Ecto neural progenitor cell (in vitro differentiated cells): Measurements from ENCODE around the gene SCN2A.
"Not testable (repeated sequence)": the region's sequence is repeated elsewhere in the genome, so short reads cannot be mapped to it uniquely, and the experiment has no call there.

ENCODE experiments used
- DNase-seq: peaks from one replicate; pipeline ENCODE4 v3.0.0-alpha.2; 2018; ENCODE audit warnings: low spot score

Gene SCN2A

DNA sequence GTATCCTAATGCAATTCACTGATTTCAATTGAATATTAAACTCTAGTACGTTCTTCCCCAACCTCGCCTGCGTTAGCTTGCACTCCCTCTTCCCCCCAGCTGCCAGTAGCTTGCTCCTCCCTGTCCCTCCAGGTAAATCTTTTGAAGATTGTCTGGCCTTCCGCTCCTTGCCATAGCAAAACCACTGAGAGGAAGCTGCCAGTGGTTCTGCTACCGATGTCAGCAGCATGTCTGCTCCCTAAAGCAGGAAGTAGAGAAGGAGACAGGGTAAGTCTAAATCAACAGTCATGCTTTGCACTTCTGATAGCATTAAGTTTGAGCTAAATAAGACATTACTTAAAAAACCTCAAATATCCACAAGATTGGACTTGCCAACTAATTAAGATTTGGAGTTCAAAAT lies 89.1 kb downstream of the SCN2A start:
- no peak for DNase-seq

DNA sequence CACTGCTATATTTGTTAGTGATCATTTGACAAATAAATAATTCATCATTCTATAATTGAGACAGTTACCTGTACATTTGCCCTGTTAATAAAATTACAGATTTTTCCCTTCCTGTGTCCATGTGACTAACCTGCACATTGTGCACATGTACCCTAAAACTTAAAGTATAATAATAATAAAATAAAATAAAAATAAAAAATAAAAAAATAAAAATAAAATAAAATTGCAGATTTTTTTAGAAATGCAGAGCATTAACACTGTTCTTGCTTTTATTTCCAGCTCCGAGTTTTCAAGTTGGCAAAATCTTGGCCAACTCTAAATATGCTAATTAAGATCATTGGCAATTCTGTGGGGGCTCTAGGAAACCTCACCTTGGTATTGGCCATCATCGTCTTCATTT lies 105.1 kb downstream of the SCN2A start:
- DNase-seq, result not testable (repeated sequence)

DNA sequence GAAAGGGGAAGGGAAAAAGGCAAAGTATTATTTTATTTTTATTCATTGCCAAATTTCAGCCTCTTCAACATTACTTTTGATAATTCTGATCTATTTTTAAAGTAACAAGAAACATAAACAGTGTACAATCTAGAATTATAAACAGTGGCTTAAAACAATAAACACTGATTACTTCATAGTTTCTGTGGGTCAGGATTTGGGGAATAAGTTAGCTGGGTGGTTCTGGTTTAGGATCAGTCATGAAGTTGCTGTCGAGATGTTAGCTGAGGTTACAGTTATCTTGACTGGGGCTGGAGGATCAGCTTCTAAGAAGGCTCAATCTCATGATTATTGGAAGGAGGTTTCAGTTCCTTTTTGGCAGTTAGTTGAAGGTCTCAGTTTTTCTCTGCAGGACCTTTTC lies 109.2 kb downstream of the SCN2A start:
- DNase-seq, result no peak

DNA sequence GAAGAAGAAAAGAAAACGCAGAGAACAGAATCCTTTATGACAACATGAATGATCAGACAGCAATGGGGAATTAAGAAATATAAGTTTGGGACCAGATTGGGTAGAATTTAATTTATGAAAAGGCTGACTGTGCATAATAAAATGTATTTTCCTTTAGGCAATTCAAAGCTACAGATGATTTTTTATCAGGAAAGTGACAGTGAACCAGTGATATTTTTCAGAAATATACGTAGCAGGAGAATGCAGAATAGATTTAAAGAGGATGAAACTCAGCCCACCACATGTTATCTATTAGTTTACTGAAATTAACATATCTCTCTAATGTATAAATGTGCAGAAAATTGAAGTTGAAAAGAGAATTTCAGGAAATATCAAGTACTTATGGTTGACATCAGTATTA lies 110.0 kb downstream of the SCN2A start:
- DNase-seq, result no peak

DNA sequence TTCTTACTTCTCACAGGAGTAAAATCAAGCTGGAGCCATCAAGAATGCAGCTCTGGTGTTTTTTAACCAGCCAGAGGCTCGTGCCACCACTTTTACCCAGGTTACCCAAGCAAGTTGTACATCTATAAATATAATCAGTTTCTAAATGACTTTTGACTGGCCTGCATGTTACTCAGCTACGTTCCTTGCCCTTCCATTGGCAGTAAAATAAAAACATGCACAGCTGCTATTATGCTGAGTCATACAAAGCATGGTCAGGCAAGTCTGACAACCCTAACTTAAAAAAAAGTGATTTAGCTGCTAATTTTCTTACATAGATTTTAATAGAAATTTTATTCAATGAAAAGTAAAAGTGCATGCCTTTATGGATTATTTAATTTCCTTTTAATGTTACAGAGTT lies 118.5 kb downstream of the SCN2A start:
- no peak for DNase-seq

DNA sequence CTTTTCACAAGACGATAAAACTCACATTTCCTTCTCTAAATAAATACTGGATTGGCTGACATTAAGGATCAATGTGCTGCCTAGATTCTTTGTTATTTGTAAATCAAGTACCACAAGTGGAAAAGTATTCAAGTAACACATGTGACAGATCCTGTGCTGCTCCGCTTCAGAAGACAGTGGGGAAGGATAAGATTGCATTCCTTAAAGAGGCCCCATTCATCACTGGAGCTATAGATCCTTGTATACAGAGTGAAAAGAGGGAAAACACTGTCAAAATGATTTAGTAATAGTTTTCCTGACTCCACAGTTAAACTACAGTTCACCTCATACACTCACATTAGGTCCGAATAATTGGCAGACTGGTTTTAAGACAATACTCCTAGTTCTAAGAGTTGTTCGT lies 122.3 kb downstream of the SCN2A start:
- no peak for DNase-seq

DNA sequence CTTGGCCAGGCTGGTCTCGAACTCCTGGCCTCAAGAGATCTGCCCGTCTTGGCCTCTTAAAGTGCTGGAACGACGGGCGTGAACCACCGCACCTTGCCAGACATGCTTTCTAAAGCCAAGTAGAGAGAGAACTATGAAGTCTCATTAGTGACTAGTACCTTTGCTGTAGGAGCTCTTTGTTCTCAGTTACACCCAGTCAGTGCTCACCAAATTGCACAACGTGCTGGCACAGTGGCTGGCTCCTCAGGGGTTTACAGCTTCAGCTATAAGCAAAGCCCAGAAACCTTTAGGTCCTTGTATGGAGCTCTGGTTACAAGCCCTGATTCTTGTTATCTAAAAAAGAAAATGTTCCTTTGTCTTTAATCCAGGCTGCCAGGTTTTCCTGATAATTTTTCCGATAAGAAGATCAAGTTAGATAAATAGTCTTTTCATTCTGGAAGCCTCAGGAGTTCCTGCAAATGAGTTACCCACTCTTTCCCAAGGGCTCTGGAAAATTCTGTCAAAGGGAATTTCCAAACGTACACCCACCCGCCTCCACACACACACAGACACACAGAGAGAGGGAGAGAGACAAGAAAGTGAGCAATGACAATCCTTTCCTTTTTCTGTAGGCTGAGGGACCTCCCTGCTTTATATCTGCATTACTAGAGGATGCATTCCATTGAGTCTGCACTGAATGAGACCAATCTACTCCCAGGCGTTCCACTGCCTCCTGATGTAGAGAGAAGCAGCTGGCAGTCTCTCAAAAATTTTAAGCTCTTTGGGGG lies 130.1 kb downstream of the SCN2A start:
- no peak for DNase-seq

DNA sequence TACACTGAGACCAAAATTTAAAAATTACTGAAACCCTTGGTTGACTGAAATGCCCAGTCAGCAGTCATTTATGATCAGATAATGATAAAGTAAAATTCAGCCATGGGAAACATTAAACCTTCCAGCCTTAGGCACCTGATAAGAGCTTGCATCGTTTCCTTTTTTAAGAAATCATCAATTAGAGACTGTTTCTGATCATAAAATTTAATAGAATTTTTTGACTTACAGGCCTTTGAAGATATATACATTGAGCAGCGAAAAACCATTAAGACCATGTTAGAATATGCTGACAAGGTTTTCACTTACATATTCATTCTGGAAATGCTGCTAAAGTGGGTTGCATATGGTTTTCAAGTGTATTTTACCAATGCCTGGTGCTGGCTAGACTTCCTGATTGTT lies 130.7 kb downstream of the SCN2A start:
- no peak for DNase-seq

DNA sequence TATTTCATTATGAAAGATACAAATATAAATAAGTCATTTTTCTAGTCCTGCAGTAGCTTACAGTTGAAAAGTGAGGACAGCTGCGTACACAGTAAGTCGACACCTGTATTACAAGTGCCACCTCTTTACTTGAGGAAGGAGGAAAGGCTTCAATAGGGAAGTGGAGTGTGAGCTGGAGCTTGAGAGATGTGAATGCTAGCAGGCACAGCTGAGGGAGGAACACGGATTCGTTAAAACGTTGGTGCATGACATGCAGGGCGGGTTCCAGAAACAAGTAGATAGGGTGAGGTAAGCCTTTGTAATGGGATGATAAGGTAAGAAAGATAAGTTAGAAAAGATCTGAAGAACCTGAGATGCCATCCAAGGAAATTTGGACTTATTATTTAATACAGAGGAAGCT lies 132.1 kb downstream of the SCN2A start:
- no peak for DNase-seq

DNA sequence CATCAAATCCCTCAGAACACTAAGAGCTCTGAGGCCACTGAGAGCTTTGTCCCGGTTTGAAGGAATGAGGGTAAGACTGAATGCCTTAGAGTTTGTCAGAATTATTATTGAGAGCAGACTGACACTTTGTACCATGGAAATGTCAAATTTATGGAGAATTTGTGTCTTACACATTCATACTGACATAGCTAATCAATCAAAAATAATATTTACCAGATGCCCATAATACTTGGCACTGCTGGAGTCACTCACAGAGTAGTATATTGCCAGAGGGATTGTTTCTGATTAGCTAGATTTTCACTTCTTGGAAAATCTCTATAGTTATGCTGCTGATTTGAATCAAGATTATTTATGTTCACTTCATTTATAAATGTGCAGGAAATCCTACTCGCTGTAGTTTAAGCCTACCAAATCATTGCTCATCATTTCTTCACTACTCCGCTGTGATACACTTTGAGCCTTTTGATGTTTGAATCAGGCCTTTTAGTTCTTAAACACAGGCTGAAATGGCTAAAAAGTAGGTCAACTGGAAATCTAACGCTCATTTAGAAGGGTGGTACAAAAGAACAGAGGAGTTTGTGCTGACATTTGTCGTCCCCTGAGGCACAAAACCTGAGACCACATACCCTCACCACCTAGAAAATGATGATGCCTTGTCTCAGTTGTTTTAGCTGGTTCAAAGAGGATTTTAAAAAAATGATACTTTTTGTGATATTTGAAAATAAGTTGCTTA lies 134.2 kb downstream of the SCN2A start:
- DNase-seq, result no peak

DNA sequence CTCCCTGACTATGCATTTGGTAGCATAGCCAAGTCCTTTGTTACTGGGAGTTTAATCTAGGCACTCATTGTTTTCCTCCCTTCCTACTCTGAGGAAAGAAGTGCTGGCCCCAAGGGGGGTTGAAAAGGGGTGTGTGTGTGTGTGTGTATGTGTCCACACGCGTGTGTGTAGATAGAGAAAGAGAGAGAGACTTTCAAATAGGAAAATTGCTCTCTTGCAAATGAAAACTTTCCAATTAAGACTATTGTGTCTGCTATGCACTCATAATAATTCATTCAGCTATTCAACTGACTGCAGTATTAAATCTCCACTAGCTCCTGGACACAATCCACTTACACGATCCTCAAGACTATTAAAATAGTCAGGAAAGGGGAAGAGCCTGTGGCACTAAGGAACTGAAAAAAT lies 137.4 kb downstream of the SCN2A start:
- DNase-seq, result no peak

DNA sequence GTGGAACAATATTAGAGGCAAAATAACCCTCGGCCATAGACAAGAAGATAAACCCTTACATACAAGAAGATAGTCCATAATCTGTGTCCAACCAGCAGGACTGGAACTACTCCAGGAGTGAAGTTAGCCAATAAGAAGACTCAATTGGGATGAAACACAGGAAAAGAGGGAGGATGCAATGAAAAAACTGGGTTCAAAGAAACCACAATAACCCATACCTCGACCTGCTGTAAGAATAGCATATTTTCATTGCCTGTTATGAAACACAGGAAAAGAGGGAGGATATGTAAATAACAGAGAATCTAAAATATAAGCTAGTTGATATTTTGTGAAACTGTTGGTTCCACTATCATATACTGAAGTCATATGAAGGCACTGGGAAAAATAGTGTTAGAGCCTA lies 143.1 kb downstream of the SCN2A start:
- DNase-seq, result no peak

DNA sequence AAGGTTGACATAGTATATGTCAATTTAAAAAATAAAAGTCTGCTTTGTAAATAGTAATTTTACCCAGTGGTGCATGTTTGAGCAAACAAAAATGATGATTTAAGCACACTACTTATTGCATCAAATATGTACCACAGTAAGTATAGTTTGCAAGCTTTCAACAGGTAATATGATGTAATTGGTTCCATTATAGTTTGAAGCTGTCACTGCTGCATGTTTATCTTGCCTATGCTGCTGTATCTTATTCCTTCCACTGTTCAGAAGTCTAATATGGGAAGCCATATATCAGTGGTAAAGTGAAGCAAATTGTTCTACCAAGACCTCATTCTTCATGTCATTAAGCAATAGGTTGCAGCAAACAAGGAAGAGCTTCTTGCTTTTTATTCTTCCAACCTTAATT lies 151.7 kb downstream of the SCN2A start:
- no peak for DNase-seq

DNA sequence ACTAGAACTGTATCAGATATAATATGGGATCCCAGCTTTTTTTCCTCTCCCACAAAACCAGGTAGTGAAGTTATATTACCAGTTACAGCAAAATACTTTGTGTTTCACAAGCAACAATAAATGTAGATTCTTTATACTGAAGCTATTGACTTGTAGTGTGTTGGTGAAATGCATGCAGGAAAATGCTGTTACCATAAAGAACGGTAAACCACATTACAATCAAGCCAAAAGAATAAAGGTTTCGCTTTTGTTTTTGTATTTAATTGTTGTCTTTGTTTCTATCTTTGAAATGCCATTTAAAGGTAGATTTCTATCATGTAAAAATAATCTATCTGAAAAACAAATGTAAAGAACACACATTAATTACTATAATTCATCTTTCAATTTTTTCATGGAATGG lies 152.6 kb downstream of the SCN2A start:
- DNase-seq, result no peak

DNA sequence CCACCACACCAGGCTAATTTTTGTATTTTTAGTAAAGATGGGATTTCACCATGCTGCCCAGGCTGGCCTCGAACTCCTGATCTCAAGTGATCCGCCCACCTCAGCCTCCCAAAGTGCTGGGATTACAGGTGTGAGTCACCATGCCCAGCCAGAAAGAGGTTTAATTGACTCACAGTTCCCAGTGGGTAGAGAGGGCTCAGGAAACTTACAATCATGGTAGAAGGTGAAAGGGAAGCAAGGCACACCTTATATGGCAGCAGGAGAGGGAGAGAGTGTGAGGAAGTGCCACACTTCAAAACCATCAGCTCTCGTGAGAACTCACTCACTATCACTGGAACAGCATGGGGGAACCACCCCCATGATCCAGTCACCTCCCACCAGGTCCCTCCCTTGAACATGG lies 159.4 kb downstream of the SCN2A start:
- not testable (repeated sequence) for DNase-seq

DNA sequence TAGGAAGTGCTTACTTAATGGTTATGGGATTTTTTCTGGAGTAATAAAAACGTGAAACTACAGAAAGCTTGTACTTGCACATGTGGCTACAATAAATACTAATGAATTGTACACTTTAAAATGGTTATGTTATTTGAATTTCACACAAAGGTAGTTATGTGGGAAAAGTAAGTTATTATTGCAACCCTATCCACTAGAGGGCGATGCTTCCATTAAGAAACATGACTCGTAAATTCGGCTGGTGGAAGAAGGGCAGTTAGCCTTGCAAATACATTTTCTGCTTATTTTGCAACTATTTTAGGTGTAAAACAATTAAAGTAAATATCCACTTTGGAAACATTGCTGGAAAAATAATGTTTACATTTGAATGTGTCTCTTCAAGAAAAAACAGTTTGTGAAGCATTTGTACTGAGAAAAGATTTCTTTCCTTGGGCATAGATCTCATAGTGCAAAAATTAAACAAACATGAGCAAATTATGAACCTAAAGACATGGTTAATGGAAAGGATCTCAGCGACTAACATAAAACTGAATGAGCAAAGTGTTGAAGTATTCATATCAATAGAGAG lies 162.2 kb downstream of the SCN2A start:
- DNase-seq, result no peak

DNA sequence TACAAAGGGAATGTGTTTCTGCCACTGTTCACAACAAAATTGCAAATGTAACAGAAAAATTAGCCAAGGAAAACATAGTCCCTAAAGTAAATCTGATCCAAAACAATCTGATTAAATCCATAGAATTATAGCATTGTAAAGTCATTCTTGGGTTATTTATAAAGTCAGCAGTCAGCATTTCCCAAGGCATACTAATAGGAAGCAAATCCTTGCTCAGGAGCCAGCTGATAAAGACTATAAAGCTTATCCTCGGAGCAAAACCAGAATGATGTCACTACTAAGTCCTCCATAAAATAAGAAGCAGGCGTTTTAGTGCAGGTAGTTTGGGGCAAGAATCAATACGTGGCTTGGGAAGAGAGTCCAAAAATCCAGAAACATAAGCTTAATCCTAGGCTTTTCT lies 162.9 kb downstream of the SCN2A start:
- DNase-seq, result no peak

DNA sequence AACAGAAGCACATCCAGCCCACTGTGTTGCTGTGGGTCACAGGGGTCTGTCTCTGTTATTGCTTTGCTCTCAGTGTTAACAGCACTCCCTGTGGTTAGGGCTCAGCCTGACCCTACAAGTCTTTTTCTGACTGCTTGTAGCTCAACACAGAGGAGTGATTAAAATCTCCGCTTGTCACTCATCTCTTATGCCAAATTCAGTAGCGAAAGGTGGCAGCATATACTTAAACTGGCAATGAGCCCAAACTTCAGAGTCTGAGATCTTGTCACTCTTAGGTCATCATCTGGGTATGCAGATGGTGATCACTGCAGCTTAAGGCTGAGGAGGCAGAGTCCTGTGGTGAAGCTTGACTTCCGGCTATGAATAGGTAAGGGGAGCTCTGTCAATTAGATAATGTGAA lies 167.0 kb downstream of the SCN2A start:
- no peak for DNase-seq

DNA sequence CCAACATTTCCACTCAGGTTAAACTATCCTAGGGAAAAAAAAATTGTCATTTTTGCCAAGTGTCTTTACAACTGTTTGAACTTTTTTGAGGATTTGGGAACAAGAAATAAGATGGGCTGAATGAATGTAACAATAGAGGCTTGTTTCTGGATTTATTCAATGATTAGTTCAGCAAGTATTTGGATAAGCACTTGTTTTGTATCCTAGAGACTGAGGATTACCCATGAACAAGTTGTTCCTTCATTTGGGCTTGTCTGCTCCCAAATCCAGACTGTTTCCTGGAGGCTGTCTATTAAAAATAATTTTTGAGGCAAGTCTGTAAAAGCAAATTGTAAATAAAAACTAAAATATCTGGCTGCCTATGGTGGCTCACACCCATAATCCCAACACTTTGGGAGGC lies 168.3 kb downstream of the SCN2A start:
- no peak for DNase-seq

DNA sequence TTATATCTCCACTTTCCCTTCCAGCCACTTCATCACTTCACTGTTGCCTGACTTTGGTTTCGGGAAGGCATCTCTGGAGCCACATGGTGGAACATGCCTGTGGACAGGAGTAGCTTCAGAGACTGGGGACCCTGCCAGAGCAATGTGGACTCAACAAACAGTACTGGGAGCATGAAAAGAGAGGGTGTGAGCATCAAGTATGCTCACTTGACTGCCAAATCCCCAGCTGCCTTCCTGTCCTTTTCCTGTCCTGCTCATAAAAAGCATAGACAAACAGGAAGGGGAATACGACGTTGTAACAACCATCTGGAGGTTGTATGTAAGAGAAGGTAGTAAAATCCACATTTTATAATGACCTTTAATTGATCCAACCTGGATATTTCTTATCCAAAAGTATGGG lies 169.0 kb downstream of the SCN2A start:
- DNase-seq, result no peak

DNA sequence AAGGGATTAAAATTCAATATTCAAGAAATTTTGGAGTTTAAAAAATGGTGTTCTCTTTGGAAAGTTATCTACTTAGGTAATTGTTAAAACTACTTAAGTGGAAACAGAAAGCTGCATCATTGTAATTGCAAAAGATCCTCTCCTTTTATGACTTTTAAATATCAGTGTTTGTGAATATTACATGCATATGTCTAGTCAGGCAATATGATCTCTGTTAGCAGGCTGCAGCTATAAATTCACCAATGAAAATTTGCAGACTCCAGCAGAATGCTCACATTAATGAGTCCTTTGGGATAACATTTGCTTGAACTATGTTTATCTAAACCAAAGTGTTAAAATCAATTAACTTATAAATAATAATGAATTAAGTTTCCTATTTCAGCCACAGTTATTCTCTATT lies 171.1 kb downstream of the SCN2A start:
- DNase-seq, result no peak

DNA sequence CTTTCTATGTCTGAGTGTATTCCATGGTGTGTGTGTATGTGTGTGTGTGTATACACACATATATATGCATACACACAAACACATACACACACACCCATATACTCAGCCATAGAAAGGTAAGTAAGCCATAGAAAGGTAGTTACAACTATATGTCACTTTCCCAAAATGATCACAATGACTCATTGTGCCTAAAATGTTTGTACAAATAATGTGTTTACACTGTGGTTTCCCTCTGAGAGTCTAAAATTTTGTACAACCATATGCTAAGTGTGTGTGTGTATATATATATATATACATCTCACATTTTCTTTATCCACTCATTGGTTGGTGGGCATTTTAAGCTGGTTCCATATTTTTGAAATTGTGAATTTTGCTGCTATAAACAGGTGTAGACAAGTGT lies 175.0 kb downstream of the SCN2A start:
- no peak for DNase-seq

DNA sequence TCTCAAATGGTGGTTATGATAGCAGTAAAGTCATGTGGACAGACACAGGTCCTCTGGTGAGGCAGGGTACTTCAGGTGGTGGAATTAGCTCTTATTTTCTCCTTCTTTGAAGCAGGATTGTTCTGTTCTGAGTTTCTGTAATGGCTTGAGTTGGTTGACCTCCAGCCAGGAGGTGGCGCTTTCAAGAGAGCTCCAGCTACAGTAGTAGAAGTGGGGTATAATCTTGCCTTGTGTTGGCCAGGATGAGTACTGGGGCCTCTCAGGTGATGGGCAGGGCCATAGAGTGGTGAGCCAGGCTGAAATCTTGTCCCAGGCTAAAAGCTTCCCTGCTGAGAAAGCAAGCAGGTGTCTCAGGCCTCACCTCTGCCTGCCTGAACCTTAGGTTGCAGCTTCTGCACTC lies 177.8 kb downstream of the SCN2A start:
- no peak for DNase-seq

DNA sequence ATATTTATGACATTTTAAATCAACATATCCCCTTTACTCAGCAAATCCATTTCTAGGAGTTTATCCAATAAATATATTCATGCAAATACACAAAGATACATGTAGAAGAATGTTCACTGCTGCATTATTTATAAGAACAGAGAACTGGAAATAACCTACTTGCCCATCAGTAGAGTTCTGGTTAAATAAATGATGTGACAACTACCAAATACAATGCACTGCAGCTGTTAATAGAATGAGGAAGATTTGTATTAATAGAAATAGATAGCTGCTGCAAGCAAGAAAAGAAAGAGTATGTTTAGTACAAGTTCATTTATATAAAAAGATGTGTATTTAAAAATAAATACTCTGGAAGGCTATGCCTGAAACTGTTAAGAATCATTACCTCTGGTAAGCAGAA lies 181.0 kb downstream of the SCN2A start:
- no peak for DNase-seq
